GM21723 (cell line): ENCODE measurements around the gene ADCYAP1R1.

Experiments
- ATAC-seq: cut with Tn5 transposase; IDR thresholded peaks from one replicate; pipeline ENCODE4 v1.9.1; 2021; ENCODE audit warnings: mild to moderate bottlenecking, moderate library complexity; ENCODE audit not compliant: unreplicated experiment

Gene ADCYAP1R1

DNA sequence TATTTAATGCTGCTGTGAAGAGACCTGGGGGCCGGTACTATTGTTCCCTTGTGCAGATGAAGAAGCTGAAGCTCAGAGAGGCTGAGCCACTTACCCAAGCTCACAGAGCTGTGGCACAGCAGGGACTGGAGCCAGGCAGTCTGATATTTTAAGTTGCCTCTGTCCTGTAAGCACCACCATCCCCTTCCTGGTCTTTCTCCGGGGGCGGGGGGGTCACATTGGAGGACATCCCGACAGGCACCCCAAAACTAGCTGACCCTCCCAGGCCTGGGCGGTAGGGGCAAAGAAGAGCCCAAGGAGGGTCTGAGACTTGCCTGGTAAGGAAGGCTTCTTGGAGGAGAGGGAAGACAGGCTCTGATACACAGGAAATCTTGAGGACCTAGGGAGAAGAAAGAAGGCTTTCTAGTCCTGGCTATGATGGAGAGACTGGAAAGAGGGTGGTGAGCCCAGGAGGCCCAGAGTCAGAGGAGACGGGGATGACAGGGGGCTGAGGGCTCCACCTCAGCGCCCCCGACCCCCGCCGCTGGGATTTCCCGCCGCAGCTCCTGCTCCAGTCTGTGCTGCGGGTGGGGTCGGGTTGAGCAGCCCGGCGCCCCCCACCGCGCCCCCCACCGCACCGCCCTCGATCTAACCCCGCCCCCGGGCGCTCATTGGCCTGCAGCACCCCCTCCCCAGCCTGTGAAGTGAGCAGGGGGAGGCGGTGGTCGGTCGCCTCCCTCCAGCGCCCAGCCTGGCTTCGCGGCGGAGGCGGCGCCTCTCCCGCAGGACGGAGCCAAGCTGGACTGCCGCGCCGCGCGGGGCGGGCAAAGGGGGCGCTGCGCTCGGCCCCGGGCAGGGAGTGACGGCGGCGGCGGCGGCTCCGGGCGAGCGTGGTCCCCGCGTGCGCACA lies at the start of gene ADCYAP1R1:
ADCYAP1R1 (plus strand) TSS at position 711 of the 889 bp plus-strand sequence. CDS start 10,957 bp downstream, outside the sequence.
- ATAC-seq = no peak

- ATAC-seq = no peak
Measured at GRCh38 chr7:31003097-31003496, 49.0 kb upstream of the ADCYAP1R1 start.

DNA sequence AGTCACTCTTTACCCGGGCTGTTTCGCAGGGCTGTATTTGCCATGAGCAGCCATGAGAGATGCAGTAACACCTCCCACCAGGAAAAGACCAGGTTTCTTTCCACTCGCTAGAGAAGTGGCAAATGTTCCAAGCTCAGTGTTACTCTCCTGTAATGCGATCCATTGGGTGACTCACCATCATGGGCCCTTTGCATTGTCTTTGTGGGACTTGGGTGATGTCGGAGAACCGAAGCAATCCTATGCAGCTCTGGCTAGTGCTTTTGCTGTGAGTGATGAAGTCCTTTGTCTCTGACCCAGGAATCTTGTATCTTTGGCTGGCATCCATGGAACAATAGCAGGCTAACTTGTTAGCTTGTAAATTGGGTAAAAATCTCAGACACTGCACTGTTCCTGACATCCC lies 48.4 kb upstream of the ADCYAP1R1 start:
- no peak for ATAC-seq

- no peak for ATAC-seq
Measured at GRCh38 chr7:31004393-31004792, 47.7 kb upstream of the ADCYAP1R1 start.

- ATAC-seq = no peak
Measured at GRCh38 chr7:31006857-31007256, 45.3 kb upstream of the ADCYAP1R1 start.

GRCh38 chr7:31007634-31008033 lies 44.5 kb upstream of the ADCYAP1R1 start:
- ATAC-seq = no peak

- ATAC-seq = no peak
Measured at GRCh38 chr7:31014826-31015225, 37.3 kb upstream of the ADCYAP1R1 start.

DNA sequence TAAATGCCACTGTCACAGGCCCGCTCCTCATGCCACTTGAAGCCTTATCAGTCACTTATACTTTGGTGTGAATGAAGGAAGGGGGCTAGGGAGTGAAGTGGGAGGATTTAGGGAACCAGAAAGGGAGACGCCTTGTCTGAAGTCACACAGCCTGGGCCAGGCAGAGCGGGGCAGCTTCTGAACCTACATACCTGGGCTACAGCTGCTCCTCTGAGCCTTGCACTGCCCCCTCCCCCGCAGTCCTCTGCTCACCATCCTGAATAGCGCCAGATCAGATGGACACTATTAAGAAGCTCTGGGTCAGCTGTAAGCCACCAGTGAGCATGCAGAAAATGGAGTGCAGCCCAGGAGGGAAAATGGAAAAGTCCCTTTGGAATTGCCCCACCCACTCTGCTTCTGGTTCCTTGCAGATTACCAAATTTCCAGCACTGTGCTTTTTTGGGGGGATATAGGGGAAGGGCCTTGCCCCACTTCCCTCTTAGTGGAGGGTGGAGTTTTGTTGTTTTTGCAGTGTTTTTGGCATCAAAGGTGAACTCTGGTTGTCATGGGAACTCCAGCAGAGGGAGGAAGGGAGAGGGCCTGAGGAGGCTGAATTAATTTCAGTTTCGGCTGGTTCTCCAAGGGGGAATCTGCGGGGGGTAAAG lies 35.0 kb upstream of the ADCYAP1R1 start:
- no peak for ATAC-seq

DNA sequence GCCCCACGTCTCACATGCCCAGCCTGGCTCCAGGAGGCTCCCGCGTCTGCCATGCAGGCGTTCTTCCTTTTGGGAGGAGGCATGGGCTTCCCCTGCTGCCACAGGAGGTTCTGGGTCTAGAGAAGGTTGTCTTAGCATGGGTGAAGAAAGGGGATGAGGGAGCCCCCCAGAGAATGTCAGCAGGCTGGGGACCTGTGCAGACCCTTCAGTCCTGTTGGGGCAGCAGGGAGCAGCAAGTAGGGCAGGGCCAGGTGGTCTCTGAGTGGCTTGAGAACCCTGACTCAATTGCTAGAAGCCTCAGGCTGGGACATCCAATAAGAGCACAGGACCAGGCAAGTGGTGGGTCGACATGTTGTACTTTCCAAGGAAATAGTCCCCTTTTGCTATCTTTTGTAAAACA lies 34.4 kb upstream of the ADCYAP1R1 start:
- ATAC-seq = no peak

DNA sequence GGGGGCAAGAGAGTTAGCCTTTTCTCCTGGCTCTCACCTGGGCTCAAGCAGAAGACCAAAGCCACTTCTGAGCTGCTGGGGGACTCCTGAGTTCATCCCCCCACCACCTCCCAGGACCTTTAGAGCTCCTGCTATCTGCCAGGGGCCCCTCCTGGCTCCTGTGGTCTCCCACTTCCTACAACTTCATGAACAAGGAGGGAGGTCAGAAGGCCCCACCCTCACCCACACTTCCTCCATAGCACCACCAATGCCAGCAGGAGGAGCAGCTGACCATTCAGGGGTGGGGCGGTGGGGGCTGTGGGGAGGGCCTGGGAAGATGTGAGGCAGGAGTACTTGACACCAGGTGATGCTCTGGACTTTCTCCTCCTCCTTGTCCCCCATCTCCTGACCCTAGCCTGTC lies 32.6 kb upstream of the ADCYAP1R1 start:
- no peak for ATAC-seq

DNA sequence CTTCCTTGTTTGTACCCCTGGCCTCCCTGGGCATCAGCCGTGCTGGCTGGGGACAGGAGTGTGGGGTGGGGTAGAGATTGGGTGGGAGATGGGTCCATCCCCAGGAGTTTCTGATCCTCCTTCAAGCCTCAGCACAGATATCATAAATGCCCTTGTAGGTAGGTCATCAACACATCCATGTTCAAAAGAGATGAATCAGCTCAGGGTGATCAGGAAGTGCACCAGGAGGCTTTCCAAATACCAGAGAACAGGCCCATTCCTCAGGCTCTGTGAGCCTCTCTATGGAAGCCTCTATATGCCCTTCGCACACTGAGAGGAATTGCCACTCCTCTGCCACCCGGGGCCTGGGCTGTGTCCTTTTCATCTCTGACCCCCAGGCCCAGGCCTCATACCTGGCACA lies 31.9 kb upstream of the ADCYAP1R1 start:
- ATAC-seq = no peak

- ATAC-seq = no peak
Measured at GRCh38 chr7:31020652-31021051, 31.5 kb upstream of the ADCYAP1R1 start.

- no peak for ATAC-seq
Measured at GRCh38 chr7:31022117-31022516, 30.0 kb upstream of the ADCYAP1R1 start.

DNA sequence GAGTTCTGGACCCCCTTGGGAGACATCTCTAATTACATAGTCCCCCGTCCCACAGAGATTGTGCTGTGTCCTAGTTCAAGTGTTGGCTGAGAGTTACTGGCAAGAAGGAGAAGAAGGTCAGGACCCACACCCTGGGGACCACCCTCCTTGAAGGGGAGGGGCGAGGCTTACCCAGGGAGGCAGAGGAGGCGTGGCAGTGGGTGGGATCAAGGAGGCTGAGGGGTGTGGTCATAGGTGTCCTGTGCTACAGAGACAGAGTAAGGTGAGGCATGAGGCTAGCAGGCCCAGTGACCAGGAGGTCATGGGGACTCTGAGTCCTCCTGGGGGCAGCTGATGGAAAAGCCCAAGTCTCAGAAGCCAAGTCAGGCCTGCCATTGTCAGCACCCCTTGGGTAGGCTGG lies 29.4 kb upstream of the ADCYAP1R1 start:
- ATAC-seq = no peak

- ATAC-seq = no peak
Measured at GRCh38 chr7:31023877-31024276, 28.2 kb upstream of the ADCYAP1R1 start.

DNA sequence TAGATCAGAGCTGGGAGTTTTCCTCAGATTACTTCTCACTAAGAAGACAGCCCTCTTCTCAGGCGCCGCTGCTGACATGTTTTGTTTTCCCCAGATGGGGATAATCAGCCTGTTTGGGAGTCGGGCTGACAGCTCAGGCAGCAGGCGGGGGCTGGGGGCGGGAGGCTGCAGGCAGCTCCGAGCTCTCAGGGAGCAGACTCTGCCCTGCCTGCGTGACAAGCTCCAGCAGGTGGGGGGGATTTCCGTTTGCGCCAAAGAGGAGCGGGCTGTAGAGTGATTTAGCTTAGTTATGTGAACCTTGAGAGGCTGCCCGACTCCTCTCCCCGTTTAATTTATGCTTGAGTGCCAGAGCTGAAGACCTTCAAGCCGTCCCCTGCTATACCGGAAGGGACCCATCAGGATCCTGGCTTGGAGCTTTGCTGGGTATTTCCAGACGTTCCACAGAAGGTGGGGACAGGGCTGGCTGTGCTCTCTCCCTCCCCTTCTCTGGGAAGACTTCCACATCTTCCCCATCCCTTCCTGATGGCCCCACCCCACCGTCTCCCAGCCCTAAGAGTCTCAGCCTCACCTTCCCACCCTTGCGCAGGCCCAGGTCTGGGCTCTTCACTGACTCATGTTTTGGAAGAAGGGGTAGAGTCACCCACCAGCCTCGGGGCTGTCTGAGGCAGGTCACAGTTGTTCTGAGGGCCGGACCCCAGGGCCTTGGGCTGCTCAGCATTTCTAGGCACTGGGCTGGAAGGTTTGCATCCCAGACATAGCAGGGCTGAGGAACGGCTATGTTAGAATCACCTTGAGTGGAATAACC lies 24.7 kb upstream of the ADCYAP1R1 start:
- ATAC-seq = no peak

DNA sequence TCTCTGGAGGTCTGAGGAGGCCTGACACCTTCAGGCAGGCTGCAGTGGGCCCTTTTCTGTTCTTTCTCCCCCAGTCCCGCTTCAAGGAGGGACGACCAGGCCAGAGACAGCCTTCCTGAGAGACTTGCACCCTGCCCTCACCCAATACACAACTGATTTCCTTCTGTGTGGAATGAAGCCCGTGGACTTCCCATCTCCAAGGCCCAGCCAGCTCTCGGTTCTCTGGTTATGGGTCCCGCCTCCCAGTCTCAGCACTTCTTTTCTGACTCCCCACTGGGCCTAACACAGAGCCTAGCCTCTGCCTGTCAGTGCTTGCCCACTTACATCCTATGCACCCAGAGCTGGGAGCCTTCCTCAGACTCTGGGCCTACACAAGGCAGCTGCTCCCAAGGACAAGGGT lies 24.1 kb upstream of the ADCYAP1R1 start:
- ATAC-seq = no peak

DNA sequence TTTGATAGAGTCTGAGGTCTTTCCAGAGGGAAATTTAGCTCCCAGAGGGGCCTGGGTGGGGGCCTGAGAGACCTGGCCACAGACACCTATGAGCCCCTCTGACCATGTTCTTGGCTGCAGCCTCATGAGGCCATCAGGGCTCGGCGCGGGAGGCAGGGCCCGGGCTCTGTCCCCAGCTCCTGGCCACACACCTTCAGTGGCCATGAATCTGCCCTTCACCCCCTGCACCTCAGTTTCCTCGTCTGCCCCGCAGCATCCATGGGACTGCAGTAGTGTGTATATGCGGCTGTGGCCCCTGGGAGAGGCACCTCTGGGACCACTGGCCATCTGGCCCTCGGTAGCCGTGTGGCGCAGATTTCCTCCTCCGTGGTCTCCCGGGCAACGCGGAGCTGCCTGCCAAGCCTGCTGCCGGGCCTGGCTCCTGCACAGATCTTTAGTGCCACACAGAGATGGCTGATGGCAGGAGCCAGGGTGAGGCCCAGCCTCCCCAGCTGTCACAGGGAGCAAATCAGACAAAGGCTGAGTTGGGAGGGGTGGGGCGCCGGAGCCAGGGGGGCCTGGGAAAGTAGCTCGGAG lies 23.6 kb upstream of the ADCYAP1R1 start:
- ATAC-seq = no peak

DNA sequence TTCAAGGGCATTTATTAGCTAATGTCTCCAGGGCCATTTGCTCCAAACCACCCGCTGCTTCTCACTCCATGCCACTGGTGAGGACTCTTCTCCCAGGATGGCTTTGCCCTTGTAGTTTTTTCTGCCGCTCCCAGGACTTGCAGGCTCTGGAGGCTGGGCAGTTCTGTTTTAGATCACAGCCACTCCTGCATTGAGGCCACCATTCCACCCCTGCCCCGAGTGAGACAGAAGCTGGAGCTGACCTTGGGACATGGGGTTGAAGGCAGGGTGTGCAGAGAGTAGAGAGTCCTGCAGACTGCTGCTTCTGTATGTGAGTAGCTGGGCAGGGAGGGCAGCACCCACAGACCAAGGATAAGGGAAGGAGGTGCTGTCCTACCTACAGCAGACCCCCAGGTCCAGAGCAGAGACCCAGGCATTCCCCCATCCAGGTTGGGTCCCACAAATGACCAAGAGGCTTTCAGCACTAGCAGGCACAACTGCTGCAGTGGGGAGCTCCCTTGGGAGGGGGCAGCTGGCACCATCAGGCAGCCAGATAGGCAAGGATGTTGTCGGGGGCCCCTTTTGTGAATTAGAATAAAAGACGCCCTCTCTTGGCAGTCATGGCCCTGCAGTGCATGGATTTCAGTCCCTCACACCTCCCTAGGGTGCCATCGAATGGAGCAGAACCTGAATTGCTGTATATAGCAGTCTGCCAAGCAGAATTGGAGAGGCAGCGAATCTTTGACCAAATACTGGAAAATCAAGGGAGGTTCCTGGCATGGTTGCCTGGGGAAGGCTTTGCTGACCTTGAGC lies 22.7 kb upstream of the ADCYAP1R1 start:
- no peak for ATAC-seq

- ATAC-seq = no peak
Measured at GRCh38 chr7:31033674-31034300, 18.3 kb upstream of the ADCYAP1R1 start.
